ENCODE data around the gene CPNE5. TPM values are rescaled to one million over a fixed set of nuclear protein-coding genes. Genes with fewer than 3 reads are reported as not detected.

CPNE5 gene
- total and polyA plus RNA-seq, 9 of the 15 experiments (the other 6 are each of a cell fraction or from before 2014, with no cell fraction given), result 0.14 to 1.0 (median 0.46) TPM; not detected in 2

- ChIA-PET CTCF (ENCODE audit: low intra/inter-chr PET ratio) (no interaction called here), POLR2A (no interaction called here)
- no TSS peak for BruUV-seq (replicated peaks)
- no peak for FAIRE-seq
- Histone ChIP-seq H3K9ac (ENCODE audit: insufficient read depth in 1 of 2, low read depth in 2 of 2, low read length in 2 of 2) (no peak overlapping the region; a peak in 1 of 4 replicates), H3K9me1 (ENCODE audit: control insufficient read depth, insufficient read depth, low read length) (no peaks in the 10 kb centered on the region), H3K4me1 (replicated peaks in 1 of 2; ENCODE audit: control insufficient read depth in 2 of 2, insufficient read depth in 2 of 2, low read length in 2 of 2) (peaks cover 0 to 9% of the 10 kb centered on the region in 2 experiments; a peak in 2 of 5 replicates), H3K9me3 (replicated peaks; ENCODE audit: control insufficient read depth, insufficient read depth, low read depth, low read length) (no peaks in the 10 kb centered on the region), H4K20me1 (replicated peaks; ENCODE audit: control insufficient read depth, insufficient read depth, low read length) (peaks cover 10% of the 10 kb centered on the region; the same call in 1 of the 2 replicates), H3K36me3 (ENCODE audit: control insufficient read depth, insufficient read depth, low read length) (no peaks in the 10 kb centered on the region), H3K79me2 (ENCODE audit: control insufficient read depth, insufficient read depth, low read length) (no peaks in the 10 kb centered on the region), H3K4me2 (ENCODE audit: insufficient read depth, low read length) (no peak overlapping the region), H3K4me3 (no peak overlapping the region), H3K27ac (ENCODE audit: extremely low read depth, low read depth, low read length) (no peak overlapping the region), H2AFZ (ENCODE audit: low read depth, low read length) (no peak overlapping the region), H3K27me3 (ENCODE audit: control insufficient read depth in 2 of 2, insufficient read depth in 2 of 2, low read length in 2 of 2) (peaks cover 62 to 73% of the 10 kb centered on the region in 2 experiments)
- no peak for DNase-seq (ENCODE audit: extremely low read depth in 1 of 4, low spot score in 3 of 4)
- no peak for TF ChIP-seq ZNF12 (CRISPR knock-in tag; IDR thresholded peaks at IDR 0.05)
- TF ChIP-seq PTRF (tag; IDR thresholded peaks at IDR 0.05), result no peak
- TF ChIP-seq MYBL2 (IDR thresholded peaks at IDR 0.05; ENCODE audit: low read depth), result no peak
- no peak for TF ChIP-seq MYBL2 (CRISPR knock-in tag; IDR thresholded peaks at IDR 0.05; ENCODE audit: borderline replicate concordance)
- TF ChIP-seq ZNF277 (CRISPR knock-in tag; IDR thresholded peaks at IDR 0.05; ENCODE audit: borderline replicate concordance), result no peak
- no peak for TF ChIP-seq NCOA1 (IDR thresholded peaks at IDR 0.05; ENCODE audit: low read depth)
- TF ChIP-seq ZNF324 (CRISPR knock-in tag; IDR thresholded peaks at IDR 0.05), result no peak
- no peak for TF ChIP-seq ZNF124 (CRISPR knock-in tag; IDR thresholded peaks at IDR 0.05)
- no peak for TF ChIP-seq SMAD3 (CRISPR knock-in tag; conservative IDR thresholded peaks at IDR 0.05)
- no peak for TF ChIP-seq POLR2AphosphoS5 (IDR thresholded peaks at IDR 0.05; ENCODE audit: control insufficient read depth, insufficient read depth, low read depth, low read length)
- no peak for TF ChIP-seq ZNF507 (tag; conservative IDR thresholded peaks at IDR 0.05)
- no peak for TF ChIP-seq GTF2E2 (tag; IDR thresholded peaks at IDR 0.05)
- no peak for TF ChIP-seq CHCHD3 (CRISPR knock-in tag; IDR thresholded peaks at IDR 0.05)
- no peak for TF ChIP-seq NKRF (IDR thresholded peaks at IDR 0.05; ENCODE audit: borderline replicate concordance)
- no peak for TF ChIP-seq ETV5 (CRISPR knock-in tag; IDR thresholded peaks at IDR 0.05; ENCODE audit: low read depth)
- TF ChIP-seq ARID2 (IDR thresholded peaks at IDR 0.05), result no peak
- no peak for TF ChIP-seq TCF7L2 (IDR thresholded peaks at IDR 0.05; ENCODE audit: low read depth, low read length)
- intact Hi-C loops (cut with micrococcal nuclease) (no loop called here), in situ Hi-C loops (cut with MboI) (no loop called here)
- ATAC-seq, result no peak
- 25% methylated on average over 5 of the region's 5 CpGs for WGBS (ENCODE audit: insufficient coverage, low coverage, missing lambda C conversion rate)
Observed at GRCh38 chr6:36794713-36795065, 44.6 kb downstream of the CPNE5 start.
